Stimulated activated CD4-positive, alpha-beta T cell treated with anti-CD3 and anti-CD28 coated beads, Interleukin-2, amount 100 ng/mL, for 24 hours (primary cell): ENCODE data around the gene HM13.
"Not testable (repeated sequence)": the region's sequence is repeated elsewhere in the genome, so short reads cannot be mapped to it uniquely, and the experiment has no call there.

Experiments used
- DNase-seq, 2 donors: peaks; one replicate each; pipeline ENCODE4 v3.0.0-alpha.2; 2020

HM13 gene

GRCh38 chr20:31612271-31612640 lies 98.0 kb downstream of the HM13 start:
- not testable (repeated sequence) for DNase-seq

GRCh38 chr20:31615416-31615815 lies 101.2 kb downstream of the HM13 start:
- no peak for DNase-seq

GRCh38 chr20:31617432-31618104 lies 103.3 kb downstream of the HM13 start:
- no peak for DNase-seq
